Stimulated activated CD8-positive, alpha-beta memory T cell treated with anti-CD3 and anti-CD28 coated beads, Interleukin-15, amount 100 ng/mL, for 48 hours (primary cell): ENCODE data around the gene LIX1L.
A peak's percentile ranks its signal among the peaks of the same experiment; 100 is the strongest.

ENCODE experiments used
- DNase-seq, 2 donors: peaks; one replicate each; pipeline ENCODE4 v3.0.0-alpha.2; 2020; ENCODE audit warnings: low read depth in 2 of 2

Gene LIX1L

GRCh38 chr1:145963265-145964019 lies 5.6 kb upstream of the LIX1L start:
- DNase-seq, result no peak

- no peak for DNase-seq
These were observed 4.6 kb upstream of the LIX1L start for GRCh38 chr1:145962157-145963102.

- peak; percentile 49 to 55 for DNase-seq
These were observed 3.8 kb upstream of the LIX1L start for GRCh38 chr1:145961425-145962156.

- no peak for DNase-seq
These were observed 3.2 kb upstream of the LIX1L start for GRCh38 chr1:145961109-145961424.

- peak; percentile 40 to 43 for DNase-seq
These were observed 2.8 kb upstream of the LIX1L start for GRCh38 chr1:145960468-145961108.

GRCh38 chr1:145959957-145960467 lies 2.2 kb upstream of the LIX1L start:
- no peak for DNase-seq

- no peak for DNase-seq
These were observed 1.5 kb upstream of the LIX1L start for GRCh38 chr1:145959333-145959732.

- DNase-seq, result no peak
These were observed 917 bp upstream of the LIX1L start for GRCh38 chr1:145958734-145959133.

GRCh38 chr1:145956781-145957442 lies 905 bp downstream of the LIX1L start:
- no peak for DNase-seq

GRCh38 chr1:145956361-145956760 lies 1.5 kb downstream of the LIX1L start:
- no peak for DNase-seq

- no peak for DNase-seq
These were observed 2.4 kb downstream of the LIX1L start for GRCh38 chr1:145955436-145955835.

- DNase-seq, result no peak
These were observed 4.0 kb downstream of the LIX1L start for GRCh38 chr1:145953861-145954260.

GRCh38 chr1:145952903-145953302 lies 4.9 kb downstream of the LIX1L start:
- DNase-seq, result no peak

- DNase-seq, result no peak
These were observed 6.3 kb downstream of the LIX1L start for GRCh38 chr1:145951526-145951925.

- DNase-seq, result no peak
These were observed 8.6 kb downstream of the LIX1L start for GRCh38 chr1:145949219-145949618.

GRCh38 chr1:145947551-145947950 lies 10.3 kb downstream of the LIX1L start:
- no peak for DNase-seq

GRCh38 chr1:145946477-145946986 lies 11.3 kb downstream of the LIX1L start:
- DNase-seq, result no peak

- no peak for DNase-seq
These were observed 13.3 kb downstream of the LIX1L start for GRCh38 chr1:145944532-145944931.

- DNase-seq, result no peak
These were observed 14.9 kb downstream of the LIX1L start for GRCh38 chr1:145942871-145943270.

GRCh38 chr1:145942405-145942804 lies 15.4 kb downstream of the LIX1L start:
- no peak for DNase-seq

- no peak for DNase-seq
These were observed 20.4 kb downstream of the LIX1L start for GRCh38 chr1:145937436-145937835.
